Astrocyte (in vitro differentiated cells and primary cell): ENCODE data around the gene CYP27A1. TPM values are rescaled to one million over a fixed set of nuclear protein-coding genes. Genes with fewer than 3 reads are reported as not detected.

Experiments
- DNase-seq: peaks from one replicate; pipeline ENCODE4 v3.0.0-alpha.2; 2010; ENCODE audit warnings: low read depth
- FAIRE-seq: peaks from 2 replicates; lab custom pipeline; 2011; peaks lifted over from hg19 to GRCh38; lab: Jason Lieb, UNC
- H2AFZ ChIP-seq: 2 replicates; pipeline ENCODE4 v1.6.0; 2012; ENCODE audit warnings: low read depth, low read length, inconsistent platforms
- H3K27ac ChIP-seq: 2 replicates; pipeline ENCODE4 v1.5.1; 2011; ENCODE audit warnings: low read depth, low read length, inconsistent platforms
- H3K27me3 ChIP-seq: 2 replicates; pipeline ENCODE4 v1.6.0; 2011; ENCODE audit warnings: low read length, inconsistent platforms; ENCODE audit not compliant: insufficient read depth
- H3K36me3 ChIP-seq: 2 replicates; pipeline ENCODE4 v1.5.1; 2011; ENCODE audit warnings: low read length, inconsistent platforms; ENCODE audit not compliant: insufficient read depth
- H3K4me1 ChIP-seq: 2 replicates; pipeline ENCODE4 v1.5.1; 2011; ENCODE audit warnings: low read length, inconsistent platforms; ENCODE audit not compliant: insufficient read depth
- H3K4me2 ChIP-seq: 2 replicates; pipeline ENCODE4 v1.6.0; 2012; ENCODE audit warnings: low read length, inconsistent platforms
- H3K4me3 ChIP-seq: 2 replicates; pipeline ENCODE4 v1.5.1; 2011; ENCODE audit warnings: low read depth, mild to moderate bottlenecking, low read length, inconsistent platforms; ENCODE audit not compliant: insufficient read depth
- H3K79me2 ChIP-seq: 2 replicates; pipeline ENCODE4 v1.6.0; 2012; ENCODE audit warnings: mild to moderate bottlenecking, low read length, inconsistent platforms; ENCODE audit not compliant: insufficient read depth
- H3K9ac ChIP-seq: 2 replicates; pipeline ENCODE4 v1.6.0; 2012; ENCODE audit warnings: mild to moderate bottlenecking, low read length, inconsistent platforms
- H3K9me3 ChIP-seq: 2 replicates; pipeline ENCODE4 v1.5.1; 2012; ENCODE audit warnings: low read depth, mild to moderate bottlenecking, low read length, inconsistent platforms; ENCODE audit not compliant: insufficient read depth
- H4K20me1 ChIP-seq: 2 replicates; pipeline ENCODE4 v1.6.0; 2012; ENCODE audit warnings: low read length, inconsistent platforms; ENCODE audit not compliant: insufficient read depth
- H3K27ac Mint-ChIP-seq: one replicate; pipeline ENCODE4 v1.8.0; 2021; ENCODE audit warnings: mild to moderate bottlenecking, mixed read lengths; ENCODE audit not compliant: unreplicated experiment
- H3K27me3 Mint-ChIP-seq: one replicate; pipeline ENCODE4 v1.8.0; 2021; ENCODE audit warnings: low read depth, mixed read lengths; ENCODE audit not compliant: unreplicated experiment
- H3K36me3 Mint-ChIP-seq: one replicate; pipeline ENCODE4 v1.8.0; 2021; ENCODE audit warnings: low read depth, mixed read lengths; ENCODE audit not compliant: unreplicated experiment
- H3K4me1 Mint-ChIP-seq: one replicate; pipeline ENCODE4 v1.8.0; 2021; ENCODE audit warnings: low read depth, mixed read lengths; ENCODE audit not compliant: unreplicated experiment
- H3K4me3 Mint-ChIP-seq: one replicate; pipeline ENCODE4 v1.8.0; 2021; ENCODE audit warnings: mild to moderate bottlenecking, moderate library complexity, mixed read lengths; ENCODE audit not compliant: unreplicated experiment
- H3K9me3 Mint-ChIP-seq: one replicate; pipeline ENCODE4 v1.8.0; 2021; ENCODE audit warnings: mild to moderate bottlenecking, mixed read lengths; ENCODE audit not compliant: unreplicated experiment
- EZH2 ChIP-seq: IDR thresholded peaks from 2 replicates; pipeline ENCODE4 v1.6.1; 2012; ENCODE audit warnings: mild to moderate bottlenecking, low read length, inconsistent platforms; ENCODE audit not compliant: insufficient read depth
- total RNA-seq: library from RNA; stranded (reverse); gene quantifications from 2 replicates; pipeline ENCODE4 v1.2.1, GENCODE V29; 2021
- TF ChIP-seq, protein P1 (sequence below): IDR thresholded peaks from 2 replicates; pipeline ENCODE4 v1.5.1; 2011; ENCODE audit warnings: low read depth, mild to moderate bottlenecking, inconsistent platforms, low read length, moderate library complexity; ENCODE audit not compliant: insufficient read depth

CYP27A1 gene
- total RNA-seq, 1 donor from 2014 or later: 3.9 TPM

DNA sequence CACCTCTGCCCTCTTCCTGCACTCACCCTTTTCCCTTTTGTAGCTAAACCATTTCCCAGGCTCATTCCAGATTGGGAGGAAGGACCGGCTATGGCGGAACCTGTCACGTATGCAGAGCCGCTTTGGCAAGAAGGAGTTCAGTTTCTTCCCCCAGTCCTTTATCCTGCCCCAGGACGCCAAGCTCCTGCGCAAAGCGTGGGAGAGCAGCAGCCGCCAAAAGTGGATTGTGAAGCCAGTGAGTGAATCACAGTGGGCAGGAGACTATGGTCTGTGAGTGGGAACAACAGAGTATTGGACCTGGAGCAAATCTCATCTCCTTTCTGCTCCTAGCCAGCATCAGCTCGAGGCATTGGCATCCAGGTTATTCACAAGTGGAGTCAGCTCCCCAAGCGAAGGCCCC, 35.0 kb upstream of the CYP27A1 start:
- peaks cover 33% of the 10 kb centered on the region for H3K36me3 ChIP-seq
- H3K36me3 Mint-ChIP-seq: peaks cover 46% of the 10 kb centered on the region
- H3K27ac ChIP-seq: no peak overlapping the region

DNA sequence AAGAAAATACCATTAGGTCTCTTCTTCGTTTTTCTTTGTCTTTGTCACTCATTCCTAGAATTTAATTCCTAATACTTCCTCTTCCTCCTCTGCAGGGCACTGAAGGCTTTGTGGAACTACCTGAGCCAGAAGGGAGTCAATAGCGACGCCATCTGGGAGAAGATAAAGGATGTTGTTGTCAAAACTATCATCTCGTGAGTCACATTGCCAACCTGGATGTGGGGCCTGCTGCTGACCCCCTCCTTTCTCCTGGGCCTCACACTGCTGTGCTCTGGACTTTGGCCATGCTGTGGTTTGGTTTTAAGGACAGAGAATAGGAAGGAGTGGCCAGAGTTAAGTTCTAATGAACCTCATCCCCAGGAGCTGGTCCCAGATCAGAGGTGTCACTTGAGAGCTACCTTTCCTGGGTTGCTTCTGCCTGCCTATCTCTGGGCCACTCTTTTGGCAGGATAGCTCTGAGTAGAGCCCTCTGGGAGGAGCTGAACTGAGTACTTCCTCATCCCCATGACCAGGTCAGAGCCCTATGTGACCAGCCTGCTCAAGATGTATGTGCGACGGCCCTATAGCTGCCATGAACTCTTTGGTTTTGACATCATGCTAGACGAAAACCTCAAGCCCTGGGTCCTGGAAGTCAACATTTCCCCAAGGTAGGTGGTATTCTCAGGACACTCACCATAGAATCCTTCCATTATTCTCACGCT, 33.1 kb upstream of the CYP27A1 start:
- TF ChIP-seq EZH2: no peak
- TF ChIP-seq, protein P1, sequence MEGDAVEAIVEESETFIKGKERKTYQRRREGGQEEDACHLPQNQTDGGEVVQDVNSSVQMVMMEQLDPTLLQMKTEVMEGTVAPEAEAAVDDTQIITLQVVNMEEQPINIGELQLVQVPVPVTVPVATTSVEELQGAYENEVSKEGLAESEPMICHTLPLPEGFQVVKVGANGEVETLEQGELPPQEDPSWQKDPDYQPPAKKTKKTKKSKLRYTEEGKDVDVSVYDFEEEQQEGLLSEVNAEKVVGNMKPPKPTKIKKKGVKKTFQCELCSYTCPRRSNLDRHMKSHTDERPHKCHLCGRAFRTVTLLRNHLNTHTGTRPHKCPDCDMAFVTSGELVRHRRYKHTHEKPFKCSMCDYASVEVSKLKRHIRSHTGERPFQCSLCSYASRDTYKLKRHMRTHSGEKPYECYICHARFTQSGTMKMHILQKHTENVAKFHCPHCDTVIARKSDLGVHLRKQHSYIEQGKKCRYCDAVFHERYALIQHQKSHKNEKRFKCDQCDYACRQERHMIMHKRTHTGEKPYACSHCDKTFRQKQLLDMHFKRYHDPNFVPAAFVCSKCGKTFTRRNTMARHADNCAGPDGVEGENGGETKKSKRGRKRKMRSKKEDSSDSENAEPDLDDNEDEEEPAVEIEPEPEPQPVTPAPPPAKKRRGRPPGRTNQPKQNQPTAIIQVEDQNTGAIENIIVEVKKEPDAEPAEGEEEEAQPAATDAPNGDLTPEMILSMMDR: no peak
- no peaks in the 10 kb centered on the region for H3K9me3 Mint-ChIP-seq
- Histone ChIP-seq H3K4me2 (no peak overlapping the region), H3K9me3 (no peaks in the 10 kb centered on the region), H3K27me3 (no peaks in the 10 kb centered on the region), H4K20me1 (no peaks in the 10 kb centered on the region), H3K9ac (no peak overlapping the region), H3K36me3 (peaks cover 45% of the 10 kb centered on the region), H3K4me1 (peaks cover 8% of the 10 kb centered on the region), H2AFZ (no peak overlapping the region), H3K79me2 (no peaks in the 10 kb centered on the region), H3K27ac (no peak overlapping the region), H3K4me3 (no peak overlapping the region)
- H3K36me3 Mint-ChIP-seq: peaks cover 59% of the 10 kb centered on the region
- FAIRE-seq: no peak
- peaks cover 12% of the 10 kb centered on the region for H3K4me1 Mint-ChIP-seq
- no peak for DNase-seq
- no peak overlapping the region for H3K27ac Mint-ChIP-seq
- no peak overlapping the region for H3K4me3 Mint-ChIP-seq
- H3K27me3 Mint-ChIP-seq: no peaks in the 10 kb centered on the region

More for the DNA sequence above, 35.0 kb upstream of the CYP27A1 start:
- Mint-ChIP-seq H3K27me3 (no peaks in the 10 kb centered on the region), H3K4me3 (no peak overlapping the region), H3K9me3 (no peaks in the 10 kb centered on the region), H3K4me1 (peaks cover 12% of the 10 kb centered on the region), H3K27ac (no peak overlapping the region)
- Histone ChIP-seq H3K4me3 (no peak overlapping the region), H4K20me1 (no peaks in the 10 kb centered on the region), H3K4me2 (no peak overlapping the region), H3K27me3 (no peaks in the 10 kb centered on the region), H2AFZ (no peak overlapping the region), H3K79me2 (no peaks in the 10 kb centered on the region), H3K9me3 (no peaks in the 10 kb centered on the region), H3K4me1 (peaks cover 8% of the 10 kb centered on the region), H3K9ac (no peak overlapping the region)
- DNase-seq: no peak
- TF ChIP-seq EZH2: no peak
- TF ChIP-seq, protein P1: no peak
- no peak for FAIRE-seq

DNA sequence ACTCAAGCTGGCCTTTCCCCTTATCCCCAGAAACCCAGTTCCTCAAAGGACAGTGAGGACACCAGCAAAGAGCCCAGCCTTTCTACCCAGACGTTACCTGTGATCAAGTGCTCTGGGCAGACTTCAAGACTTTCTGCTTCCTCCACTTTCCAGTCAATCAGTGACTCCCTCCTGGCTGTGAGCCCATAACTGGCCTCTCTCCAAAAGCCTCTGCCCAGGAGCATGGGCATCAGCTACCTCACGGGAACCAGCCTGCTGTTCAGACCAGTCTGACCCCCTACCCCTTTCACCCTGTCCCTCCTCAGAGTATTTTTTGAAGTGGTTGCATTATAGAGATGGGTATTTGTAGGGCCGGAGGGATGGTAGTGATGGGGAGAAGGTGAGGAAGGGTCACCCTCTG, 27.7 kb upstream of the CYP27A1 start:
- TF ChIP-seq EZH2: no peak
- H3K9me3 Mint-ChIP-seq: no peaks in the 10 kb centered on the region
- no peaks in the 10 kb centered on the region for H3K27me3 Mint-ChIP-seq
- DNase-seq (no peak), FAIRE-seq (no peak)
- Histone ChIP-seq H3K27ac (no peak overlapping the region), H4K20me1 (no peaks in the 10 kb centered on the region), H3K4me1 (no peaks in the 10 kb centered on the region), H3K79me2 (no peaks in the 10 kb centered on the region), H3K9me3 (no peaks in the 10 kb centered on the region), H2AFZ (no peak overlapping the region), H3K36me3 (peaks cover 48% of the 10 kb centered on the region), H3K4me2 (no peak overlapping the region), H3K9ac (no peak overlapping the region), H3K4me3 (no peak overlapping the region), H3K27me3 (no peaks in the 10 kb centered on the region)
- peaks cover 47% of the 10 kb centered on the region for H3K36me3 Mint-ChIP-seq
- H3K27ac Mint-ChIP-seq: no peak overlapping the region
- H3K4me1 Mint-ChIP-seq: no peaks in the 10 kb centered on the region
- no peak overlapping the region for H3K4me3 Mint-ChIP-seq
